ENCODE measurements around the gene LIN54.

DNA sequence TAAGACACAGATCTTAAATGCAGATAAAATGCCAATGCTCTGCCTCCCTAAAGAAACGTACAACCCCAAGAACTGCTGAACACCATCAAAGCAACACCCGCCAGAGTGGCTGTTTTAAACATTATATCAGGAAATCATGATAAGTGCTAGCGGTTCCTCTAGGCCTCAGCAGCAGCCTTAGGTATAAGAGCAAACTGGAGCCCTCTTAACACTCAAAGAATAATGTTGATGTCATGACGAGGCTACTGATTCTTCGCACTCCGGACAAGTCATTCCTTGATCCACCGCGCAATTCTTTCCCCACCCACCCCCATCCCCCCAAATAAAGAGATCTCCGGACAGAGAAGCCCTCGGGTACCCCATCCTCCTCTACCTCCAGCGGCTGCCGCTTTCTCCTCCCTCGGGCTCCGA, 507 bp downstream of the LIN54 start:
- TF ChIP-seq SPI1 (IDR thresholded peaks at IDR 0.05; ENCODE audit: low read depth, low read length) = no peak
- TF ChIP-seq POLR2A (IDR thresholded peaks at IDR 0.05; ENCODE audit: low read depth, low read length) = no peak
- TF ChIP-seq POLR2AphosphoS5 (IDR thresholded peaks at IDR 0.05; ENCODE audit: low read depth, low read length) = no peak
- TF ChIP-seq TAF1 (IDR thresholded peaks at IDR 0.05; ENCODE audit: low read depth, low read length) = no peak

Data from GM12891 (cell line).